Measurements from ENCODE around the gene RRAGD. TPM values are rescaled to one million over a fixed set of nuclear protein-coding genes. Genes with fewer than 3 reads are reported as not detected.

RRAGD gene
- total and polyA plus RNA-seq, 2 donors (not counting 1 experiment from before 2014, with no cell fraction given): 0.27 to 4.5 TPM

- Histone ChIP-seq H3K9ac (ENCODE audit: low read length) (no peak overlapping the region), H3K36me3 (replicated peaks in 1 of 2; ENCODE audit: control extremely low read depth in 1 of 2, control insufficient read depth in 1 of 2, extremely low read depth in 1 of 2, insufficient read depth in 2 of 2, low read length in 1 of 2) (no peaks in the 10 kb centered on the region), H2AFZ (ENCODE audit: insufficient read depth, low read depth, low read length, poor library complexity, severe bottlenecking) (no peak overlapping the region), H3K4me1 (ENCODE audit: control insufficient read depth in 2 of 2, insufficient read depth in 2 of 2, low read length in 2 of 2) (no peaks in the 10 kb centered on the region), H3K9me3 (ENCODE audit: control extremely low read depth in 1 of 3, control insufficient read depth in 2 of 3, insufficient read depth in 1 of 3, low read length in 2 of 3) (no peaks in the 10 kb centered on the region), H3K27ac (ENCODE audit: low read length in 2 of 2) (no peak overlapping the region), H3K4me2 (replicated peaks; ENCODE audit: low read depth, low read length, poor library complexity, severe bottlenecking) (no peak overlapping the region), H3K4me3 (ENCODE audit: control extremely low read depth in 1 of 5, extremely low read depth in 1 of 5, insufficient read depth in 1 of 5, low read depth in 2 of 5, low read length in 4 of 5) (no peak overlapping the region), H4K20me1 (ENCODE audit: control insufficient read depth, insufficient read depth, low read length, poor library complexity, severe bottlenecking) (no peaks in the 10 kb centered on the region), H3K27me3 (replicated peaks in 1 of 4; ENCODE audit: control extremely low read depth in 1 of 4, control insufficient read depth in 3 of 4, insufficient read depth in 4 of 4, low read length in 3 of 4) (no peaks in the 10 kb centered on the region), H3K79me2 (ENCODE audit: control insufficient read depth, insufficient read depth, low read length) (no peaks in the 10 kb centered on the region)
- ChIA-PET CTCF (no interaction called here), POLR2A (no interaction called here)
- H3K9me3 Mint-ChIP-seq (ENCODE audit: insufficient read depth): no peaks in the 10 kb centered on the region
- H3K4me1 Mint-ChIP-seq: no peaks in the 10 kb centered on the region
- no peaks in the 10 kb centered on the region for H3K27me3 Mint-ChIP-seq
- no peak overlapping the region for H3K4me3 Mint-ChIP-seq
- WGBS (ENCODE audit: insufficient coverage): no CpG with 5 or more reads among the region's 1 CpG
- no peak overlapping the region for H3K27ac Mint-ChIP-seq
- DNase-seq: no peak
- intact Hi-C loops (cut with micrococcal nuclease): no loop called here
- ATAC-seq (ENCODE audit: low read depth): no peak
- no peak for TF ChIP-seq CTCF (IDR thresholded peaks at IDR 0.05)
- no peak for TF ChIP-seq EZH2 (IDR thresholded peaks at IDR 0.05; ENCODE audit: borderline replicate concordance, insufficient read depth, low read depth, low read length, poor library complexity, severe bottlenecking)
Measured at GRCh38 chr6:89452281-89452680, 40.2 kb upstream of the RRAGD start.

GRCh38 chr6:89449193-89449592, 37.1 kb upstream of the RRAGD start:
- no peaks in the 10 kb centered on the region for H3K27me3 Mint-ChIP-seq
- Histone ChIP-seq H3K79me2 (ENCODE audit: control insufficient read depth, insufficient read depth, low read length) (no peaks in the 10 kb centered on the region), H3K4me1 (ENCODE audit: control insufficient read depth in 2 of 2, insufficient read depth in 2 of 2, low read length in 2 of 2) (no peaks in the 10 kb centered on the region), H3K4me3 (ENCODE audit: control extremely low read depth in 1 of 5, extremely low read depth in 1 of 5, insufficient read depth in 1 of 5, low read depth in 2 of 5, low read length in 4 of 5) (no peak overlapping the region), H3K4me2 (replicated peaks; ENCODE audit: low read depth, low read length, poor library complexity, severe bottlenecking) (no peak overlapping the region), H2AFZ (ENCODE audit: insufficient read depth, low read depth, low read length, poor library complexity, severe bottlenecking) (no peak overlapping the region), H3K27me3 (replicated peaks in 1 of 4; ENCODE audit: control extremely low read depth in 1 of 4, control insufficient read depth in 3 of 4, insufficient read depth in 4 of 4, low read length in 3 of 4) (no peaks in the 10 kb centered on the region), H4K20me1 (ENCODE audit: control insufficient read depth, insufficient read depth, low read length, poor library complexity, severe bottlenecking) (no peaks in the 10 kb centered on the region), H3K36me3 (replicated peaks in 1 of 2; ENCODE audit: control extremely low read depth in 1 of 2, control insufficient read depth in 1 of 2, extremely low read depth in 1 of 2, insufficient read depth in 2 of 2, low read length in 1 of 2) (no peaks in the 10 kb centered on the region), H3K9me3 (ENCODE audit: control extremely low read depth in 1 of 3, control insufficient read depth in 2 of 3, insufficient read depth in 1 of 3, low read length in 2 of 3) (no peaks in the 10 kb centered on the region), H3K9ac (ENCODE audit: low read length) (no peak overlapping the region), H3K27ac (ENCODE audit: low read length in 2 of 2) (no peak overlapping the region)
- 0% methylated on average over 1 of the region's 1 CpG for WGBS (ENCODE audit: insufficient coverage)
- TF ChIP-seq CTCF (IDR thresholded peaks at IDR 0.05) (no peak), EZH2 (IDR thresholded peaks at IDR 0.05; ENCODE audit: borderline replicate concordance, insufficient read depth, low read depth, low read length, poor library complexity, severe bottlenecking) (no peak)
- intact Hi-C loops (cut with micrococcal nuclease): no loop called here
- ATAC-seq (ENCODE audit: low read depth): no peak
- no peak overlapping the region for H3K27ac Mint-ChIP-seq
- CTCF ChIA-PET: no interaction called here
- DNase-seq: no peak
- H3K4me3 Mint-ChIP-seq: no peak overlapping the region
- POLR2A ChIA-PET: no interaction called here
- no peaks in the 10 kb centered on the region for H3K9me3 Mint-ChIP-seq (ENCODE audit: insufficient read depth)
- H3K4me1 Mint-ChIP-seq: no peaks in the 10 kb centered on the region

All from B cell (primary cell).